K562 (cell line): ENCODE data around the gene SORCS2. TPM values are rescaled to one million over a fixed set of nuclear protein-coding genes. Genes with fewer than 3 reads are reported as not detected.

ENCODE experiments used
- ATAC-seq: fragments of 200-7000 bp; cut with Tn5 transposase; 3 replicates; pipeline ENCODE4 v1.9.1; 2020; ENCODE audit warnings: moderate library complexity
- BruUV-seq: library from RNA; stranded (reverse); fragments of 400-500 nt; replicated peaks from 2 replicates; lab custom pipeline; 2021; lab: Mats Ljungman, UMichigan
- CTCF ChIA-PET: fragments of 300-600 bp; formaldehyde crosslinking; extraction: SDS; loops from one replicate; lab custom pipeline; 2021; ENCODE audit warnings: low intra/inter-chr PET ratio; lab: Yijun Ruan, JAX
- POLR2A ChIA-PET: fragments of 300-600, 350-650 bp; sonication (Branson Sonifier 250); formaldehyde crosslinking; extraction: SDS; loops from one replicate; lab custom pipeline; 2021; ENCODE audit warnings: antibody characterized with exemption, inconsistent platforms; lab: Yijun Ruan, JAX
- DNase-seq, 4 experiments: peaks; one replicate each; pipeline versions ENCODE4 v3.0.0 to v3.0.0-alpha.2; 2011 to 2018; ENCODE audit warnings: low spot score in 3 of 4, mixed read lengths in 3 of 4; ENCODE audit errors: extremely low read depth in 1 of 4
- FAIRE-seq: peaks from 2 replicates; lab custom pipeline; 2011; peaks lifted over from hg19 to GRCh38; lab: Jason Lieb, UNC
- H2AFZ ChIP-seq: 2 replicates; pipeline ENCODE4 v1.6.0; 2011; ENCODE audit warnings: low read depth, low read length, control low read depth, inconsistent platforms
- H3K27ac ChIP-seq: fragments of 200-600 bp; 3 replicates; pipeline ENCODE4 v1.8.0; 2011; ENCODE audit warnings: low read depth, mild to moderate bottlenecking, control low read depth, inconsistent platforms, low read length, moderate library complexity, mixed read lengths; ENCODE audit errors: extremely low read depth
- H3K27me3 ChIP-seq, 2 experiments: fragments of 300-600 bp in 1 of 2; 2 replicates in 1 of 2; 3 replicates in 1 of 2; pipeline versions ENCODE4 v1.6.0 to v1.8.0; 2011; ENCODE audit warnings: inconsistent platforms in 2 of 2, low read length in 2 of 2, mild to moderate bottlenecking in 1 of 2, mixed read lengths in 1 of 2, moderate library complexity in 1 of 2; ENCODE audit not compliant: control insufficient read depth in 2 of 2, insufficient read depth in 2 of 2
- H3K36me3 ChIP-seq: fragments of 300-600 bp; 3 replicates; pipeline ENCODE4 v1.8.0; 2011; ENCODE audit warnings: mild to moderate bottlenecking, low read length, inconsistent platforms; ENCODE audit not compliant: control insufficient read depth, insufficient read depth
- H3K4me1 ChIP-seq, 2 experiments: fragments of 200-600 bp in 1 of 2; replicated peaks in 1 of 2; 2 replicates in 1 of 2; 3 replicates in 1 of 2; pipeline versions ENCODE4 v1.5.1 to v1.8.0; 2011; ENCODE audit warnings: inconsistent platforms in 2 of 2, low read length in 2 of 2, mild to moderate bottlenecking in 1 of 2, mixed read lengths in 1 of 2, moderate library complexity in 1 of 2; ENCODE audit not compliant: control insufficient read depth in 2 of 2, insufficient read depth in 2 of 2
- H3K4me2 ChIP-seq: 2 replicates; pipeline ENCODE4 v1.6.1; 2011; ENCODE audit warnings: low read length, control low read depth, inconsistent platforms, mixed read lengths; ENCODE audit not compliant: insufficient read depth
- H3K4me3 ChIP-seq: fragments of 200-600 bp; sonication (generic), shearing (Covaris generic); 2 replicates; pipeline ENCODE4 v1.5.1; 2016; ENCODE audit warnings: control low read depth, inconsistent platforms
- H3K79me2 ChIP-seq: fragments of 200-600 bp; 3 replicates; pipeline ENCODE4 v1.8.0; 2011; ENCODE audit warnings: low read length, inconsistent platforms; ENCODE audit not compliant: control insufficient read depth, insufficient read depth
- H3K9ac ChIP-seq, 2 experiments: 2 replicates each; pipeline versions ENCODE4 v1.6.0 to v1.6.1; 2011; ENCODE audit warnings: low read depth in 2 of 2, low read length in 2 of 2, control low read depth in 1 of 2, inconsistent platforms in 1 of 2, mild to moderate bottlenecking in 1 of 2, mixed read lengths in 1 of 2; ENCODE audit not compliant: insufficient read depth in 1 of 2
- H3K9me1 ChIP-seq: one replicate; pipeline ENCODE4 v1.6.0; 2011; ENCODE audit warnings: inconsistent platforms, mild to moderate bottlenecking, low read length, moderate library complexity; ENCODE audit not compliant: control insufficient read depth, insufficient read depth
- H3K9me3 ChIP-seq: replicated peaks from 2 replicates; pipeline ENCODE4 v1.5.1; 2011; ENCODE audit warnings: low read depth, low read length, inconsistent platforms; ENCODE audit not compliant: control insufficient read depth, insufficient read depth
- H4K20me1 ChIP-seq: replicated peaks from 2 replicates; pipeline ENCODE4 v1.6.1; 2011; ENCODE audit warnings: low read length, inconsistent platforms, mixed read lengths; ENCODE audit not compliant: control insufficient read depth, insufficient read depth
- ARHGAP35 ChIP-seq: fragments of 450-650 bp; IDR thresholded peaks from 2 replicates; pipeline ENCODE4 v1.6.1; 2018; ENCODE audit not compliant: partially characterized antibody
- CXXC5 ChIP-seq: fragments of 250-450 bp; sonication (Bioruptor Pico); IDR thresholded peaks from 2 replicates; pipeline ENCODE4 v1.8.0; 2022; ENCODE audit warnings: inconsistent platforms, mild to moderate bottlenecking, moderate library complexity
- HNRNPK ChIP-seq: fragments of 200-400 bp; formaldehyde crosslinking; IDR thresholded peaks from one replicate; pipeline ENCODE4 v1.6.1; 2018; ENCODE audit warnings: mild to moderate bottlenecking, low read depth, low read length; ENCODE audit not compliant: poor library complexity, severe bottlenecking
- TCF15 ChIP-seq: fragments of 250-450 bp; sonication (Bioruptor Pico); IDR thresholded peaks from 2 replicates; pipeline ENCODE4 v1.8.0; 2022; ENCODE audit warnings: moderate library complexity, mild to moderate bottlenecking, inconsistent platforms
- U2AF1 ChIP-seq: fragments of 200-400 bp; formaldehyde crosslinking; optimal IDR thresholded peaks from 2 replicates; pipeline ENCODE3; 2017; ENCODE audit warnings: mild to moderate bottlenecking, low read depth, low read length, moderate library complexity
- ZNF589 ChIP-seq: fragments of 200-800 bp; sonication (Bioruptor generic); IDR thresholded peaks from 2 replicates; pipeline ENCODE4 v1.6.1; 2016; ENCODE audit warnings: low read depth, missing genetic modification characterization, missing compliant biosample characterization
- WGBS: fragments of 100-300 bp; shearing (Covaris generic); methylation state at CpG from one replicate; pipeline ENCODE4 v1.1.6; 2016; ENCODE audit warnings: low coverage, mixed read lengths; ENCODE audit not compliant: insufficient coverage; ENCODE audit errors: missing lambda C conversion rate; 5-methylcytosine and 5-hydroxymethylcytosine counted together
- in situ Hi-C: fragments of 300-500 bp; cut with MboI; formaldehyde crosslinking; loops from 4 replicates; pipeline ENCODE4 v1.15.0; 2018; ENCODE audit warnings: inconsistent platforms, mixed read lengths
- intact Hi-C: fragments of 100-400 bp; cut with micrococcal nuclease; formaldehyde crosslinking; loops from 2 replicates; pipeline ENCODE4 v1.14.2; 2022
- polyA plus RNA-seq, 8 experiments: library from polyadenylated mRNA; depleted of rRNA in 4 of 8; stranded (reverse) in 5 of 8; unstranded in 3 of 8; fragments of >200 nt; fragmentation: Nextera tagmentation in 2 of 8; fragmentation: Illumina TruSeq in 1 of 8; extraction: Ambion mirVana in 2 of 8; extraction: Trizol in 1 of 8; gene quantifications; 2 replicates each; pipeline versions ENCODE4 v1.2.1 to v1.2.3, GENCODE V29; 2011 to 2014; ENCODE audit warnings: inconsistent platforms in 1 of 8, missing spikeins in 1 of 8
- total RNA-seq, 7 experiments: library from RNA; depleted of rRNA in 6 of 7; stranded (reverse); fragments of >200 nt in 6 of 7; fragmentation: Illumina TruSeq in 2 of 7; extraction: Trizol in 2 of 7; gene quantifications; 2 replicates each; pipeline versions ENCODE4 v1.2.1 to v1.2.3, GENCODE V29; 2011 to 2021; ENCODE audit warnings: low replicate concordance in 1 of 7

The SORCS2 gene
- total and polyA plus RNA-seq, 9 of the 15 experiments (the other 6 are each of a cell fraction or from before 2014, with no cell fraction given), result not detected

- Histone ChIP-seq H3K9ac (no peak overlapping the region), H3K4me3 (no peak overlapping the region), H3K79me2 (no peaks in the 10 kb centered on the region), H3K9me1 (no peaks in the 10 kb centered on the region), H2AFZ (no peak overlapping the region), H3K36me3 (no peaks in the 10 kb centered on the region), H3K4me1 (peaks cover 0 to 3% of the 10 kb centered on the region in 2 experiments; a peak in 2 of 5 replicates), H3K27me3 (peaks cover 7 to 64% of the 10 kb centered on the region in 2 experiments; a peak in 3 of 5 replicates), H3K27ac (no peak overlapping the region), H3K9me3 (no peaks in the 10 kb centered on the region), H4K20me1 (peaks cover 9% of the 10 kb centered on the region; the same call in 1 of the 2 replicates), H3K4me2 (no peak overlapping the region)
- DNase-seq (no peak), FAIRE-seq (no peak), ATAC-seq (no peak)
- in situ Hi-C loops, result no loop called here
- intact Hi-C loops, result no loop called here
- TF ChIP-seq HNRNPK (no peak), ZNF589 (CRISPR knock-in tag) (no peak), U2AF1 (no peak), TCF15 (CRISPR knock-in tag) (no peak), CXXC5 (CRISPR knock-in tag) (no peak), ARHGAP35 (no peak)
- ChIA-PET CTCF (no interaction called here), POLR2A (interaction anchor here (0.7 kb wide), 1 partner anchor 12 kb away, joined by 3 read pairs; no protein-coding TSS in a partner anchor)
- BruUV-seq, result no TSS peak
- 0% methylated on average over 12 of the region's 12 CpGs for WGBS
Measured at GRCh38 chr4:7247946-7248345, 55.6 kb downstream of the SORCS2 start.
